WTC11 (cell line): ENCODE measurements around the gene AMBN.

Experiments used
- ESRRA ChIP-seq: sonication (generic); formaldehyde crosslinking; IDR thresholded peaks from 2 replicates; pipeline ENCODE4 v1.8.1; 2022; ENCODE audit warnings: mild to moderate bottlenecking, missing genetic modification reagents, borderline replicate concordance
- RORB ChIP-seq: fragments of 250-450 bp; sonication (Bioruptor Pico); IDR thresholded peaks from 2 replicates; pipeline ENCODE4 v1.9.0; 2021; ENCODE audit warnings: mild to moderate bottlenecking
- SP1 ChIP-seq: sonication (generic); formaldehyde crosslinking; conservative IDR thresholded peaks from 2 replicates; pipeline ENCODE4 v1.8.1; 2022; ENCODE audit warnings: missing genetic modification reagents
- ZBTB21 ChIP-seq: sonication (generic); formaldehyde crosslinking; IDR thresholded peaks from 2 replicates; pipeline ENCODE4 v1.8.1; 2023; ENCODE audit warnings: mild to moderate bottlenecking, missing genetic modification reagents, borderline replicate concordance
- ZNF232 ChIP-seq: sonication (generic); formaldehyde crosslinking; IDR thresholded peaks from 2 replicates; pipeline ENCODE4 v1.8.0; 2022; ENCODE audit warnings: mild to moderate bottlenecking, missing genetic modification reagents
- TF ChIP-seq, protein P1 (sequence below): fragments of 200-600 bp; IDR thresholded peaks from 2 replicates; pipeline ENCODE4 v1.8.0; 2022; ENCODE audit warnings: antibody characterized with exemption
- TF ChIP-seq, protein P2 (sequence below): sonication (generic); formaldehyde crosslinking; IDR thresholded peaks from 2 replicates; pipeline ENCODE4 v1.8.0; 2023; ENCODE audit warnings: missing genetic modification reagents, mild to moderate bottlenecking, borderline replicate concordance
- TF ChIP-seq, protein P3 (sequence below): sonication (generic); formaldehyde crosslinking; IDR thresholded peaks from 2 replicates; pipeline ENCODE4 v1.8.0; 2022; ENCODE audit warnings: mild to moderate bottlenecking, missing genetic modification reagents
- TF ChIP-seq, protein P4 (sequence below): sonication (generic); formaldehyde crosslinking; IDR thresholded peaks from 2 replicates; pipeline ENCODE4 v1.8.1; 2023; ENCODE audit warnings: mild to moderate bottlenecking, moderate library complexity, missing genetic modification reagents
- TF ChIP-seq, protein P5 (sequence below): sonication (generic); formaldehyde crosslinking; IDR thresholded peaks from 2 replicates; pipeline ENCODE4 v1.8.1; 2022; ENCODE audit warnings: low read depth, missing genetic modification reagents, borderline replicate concordance
- TF ChIP-seq, protein P6 (sequence below): sonication (generic); formaldehyde crosslinking; IDR thresholded peaks from 2 replicates; pipeline ENCODE4 v1.8.1; 2023; ENCODE audit warnings: mild to moderate bottlenecking, missing genetic modification reagents
- TF ChIP-seq, protein P7 (sequence below): sonication (generic); formaldehyde crosslinking; conservative IDR thresholded peaks from 2 replicates; pipeline ENCODE4 v1.8.1; 2023; ENCODE audit warnings: mild to moderate bottlenecking, low read depth, missing genetic modification reagents, moderate library complexity

DNA sequence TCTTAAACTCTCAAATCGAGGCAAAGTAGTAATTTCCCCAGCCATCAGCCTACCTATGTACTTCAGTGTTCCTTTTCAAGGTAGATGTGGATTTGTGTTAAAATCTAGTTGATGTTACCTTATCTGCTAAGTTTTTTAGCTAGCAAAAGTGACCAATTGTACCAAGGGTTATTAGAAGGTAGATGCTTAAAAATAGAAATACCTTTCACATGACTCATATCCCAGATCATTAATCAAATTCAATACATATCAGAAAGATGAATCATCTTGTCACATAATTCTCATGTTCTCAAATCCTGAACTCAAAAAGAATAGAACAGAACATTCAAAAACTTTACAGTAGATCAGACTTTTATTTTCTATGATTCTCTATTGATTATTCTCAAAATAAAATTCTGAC lies 40.0 kb downstream of the AMBN start:
- TF ChIP-seq, protein P1, sequence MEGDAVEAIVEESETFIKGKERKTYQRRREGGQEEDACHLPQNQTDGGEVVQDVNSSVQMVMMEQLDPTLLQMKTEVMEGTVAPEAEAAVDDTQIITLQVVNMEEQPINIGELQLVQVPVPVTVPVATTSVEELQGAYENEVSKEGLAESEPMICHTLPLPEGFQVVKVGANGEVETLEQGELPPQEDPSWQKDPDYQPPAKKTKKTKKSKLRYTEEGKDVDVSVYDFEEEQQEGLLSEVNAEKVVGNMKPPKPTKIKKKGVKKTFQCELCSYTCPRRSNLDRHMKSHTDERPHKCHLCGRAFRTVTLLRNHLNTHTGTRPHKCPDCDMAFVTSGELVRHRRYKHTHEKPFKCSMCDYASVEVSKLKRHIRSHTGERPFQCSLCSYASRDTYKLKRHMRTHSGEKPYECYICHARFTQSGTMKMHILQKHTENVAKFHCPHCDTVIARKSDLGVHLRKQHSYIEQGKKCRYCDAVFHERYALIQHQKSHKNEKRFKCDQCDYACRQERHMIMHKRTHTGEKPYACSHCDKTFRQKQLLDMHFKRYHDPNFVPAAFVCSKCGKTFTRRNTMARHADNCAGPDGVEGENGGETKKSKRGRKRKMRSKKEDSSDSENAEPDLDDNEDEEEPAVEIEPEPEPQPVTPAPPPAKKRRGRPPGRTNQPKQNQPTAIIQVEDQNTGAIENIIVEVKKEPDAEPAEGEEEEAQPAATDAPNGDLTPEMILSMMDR, result no peak
- TF ChIP-seq, protein P2, sequence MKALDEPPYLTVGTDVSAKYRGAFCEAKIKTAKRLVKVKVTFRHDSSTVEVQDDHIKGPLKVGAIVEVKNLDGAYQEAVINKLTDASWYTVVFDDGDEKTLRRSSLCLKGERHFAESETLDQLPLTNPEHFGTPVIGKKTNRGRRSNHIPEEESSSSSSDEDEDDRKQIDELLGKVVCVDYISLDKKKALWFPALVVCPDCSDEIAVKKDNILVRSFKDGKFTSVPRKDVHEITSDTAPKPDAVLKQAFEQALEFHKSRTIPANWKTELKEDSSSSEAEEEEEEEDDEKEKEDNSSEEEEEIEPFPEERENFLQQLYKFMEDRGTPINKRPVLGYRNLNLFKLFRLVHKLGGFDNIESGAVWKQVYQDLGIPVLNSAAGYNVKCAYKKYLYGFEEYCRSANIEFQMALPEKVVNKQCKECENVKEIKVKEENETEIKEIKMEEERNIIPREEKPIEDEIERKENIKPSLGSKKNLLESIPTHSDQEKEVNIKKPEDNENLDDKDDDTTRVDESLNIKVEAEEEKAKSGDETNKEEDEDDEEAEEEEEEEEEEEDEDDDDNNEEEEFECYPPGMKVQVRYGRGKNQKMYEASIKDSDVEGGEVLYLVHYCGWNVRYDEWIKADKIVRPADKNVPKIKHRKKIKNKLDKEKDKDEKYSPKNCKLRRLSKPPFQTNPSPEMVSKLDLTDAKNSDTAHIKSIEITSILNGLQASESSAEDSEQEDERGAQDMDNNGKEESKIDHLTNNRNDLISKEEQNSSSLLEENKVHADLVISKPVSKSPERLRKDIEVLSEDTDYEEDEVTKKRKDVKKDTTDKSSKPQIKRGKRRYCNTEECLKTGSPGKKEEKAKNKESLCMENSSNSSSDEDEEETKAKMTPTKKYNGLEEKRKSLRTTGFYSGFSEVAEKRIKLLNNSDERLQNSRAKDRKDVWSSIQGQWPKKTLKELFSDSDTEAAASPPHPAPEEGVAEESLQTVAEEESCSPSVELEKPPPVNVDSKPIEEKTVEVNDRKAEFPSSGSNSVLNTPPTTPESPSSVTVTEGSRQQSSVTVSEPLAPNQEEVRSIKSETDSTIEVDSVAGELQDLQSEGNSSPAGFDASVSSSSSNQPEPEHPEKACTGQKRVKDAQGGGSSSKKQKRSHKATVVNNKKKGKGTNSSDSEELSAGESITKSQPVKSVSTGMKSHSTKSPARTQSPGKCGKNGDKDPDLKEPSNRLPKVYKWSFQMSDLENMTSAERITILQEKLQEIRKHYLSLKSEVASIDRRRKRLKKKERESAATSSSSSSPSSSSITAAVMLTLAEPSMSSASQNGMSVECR (CRISPR knock-in tag), result no peak
- TF ChIP-seq, protein P3, sequence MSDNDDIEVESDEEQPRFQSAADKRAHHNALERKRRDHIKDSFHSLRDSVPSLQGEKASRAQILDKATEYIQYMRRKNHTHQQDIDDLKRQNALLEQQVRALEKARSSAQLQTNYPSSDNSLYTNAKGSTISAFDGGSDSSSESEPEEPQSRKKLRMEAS, result no peak
- TF ChIP-seq, protein P4, sequence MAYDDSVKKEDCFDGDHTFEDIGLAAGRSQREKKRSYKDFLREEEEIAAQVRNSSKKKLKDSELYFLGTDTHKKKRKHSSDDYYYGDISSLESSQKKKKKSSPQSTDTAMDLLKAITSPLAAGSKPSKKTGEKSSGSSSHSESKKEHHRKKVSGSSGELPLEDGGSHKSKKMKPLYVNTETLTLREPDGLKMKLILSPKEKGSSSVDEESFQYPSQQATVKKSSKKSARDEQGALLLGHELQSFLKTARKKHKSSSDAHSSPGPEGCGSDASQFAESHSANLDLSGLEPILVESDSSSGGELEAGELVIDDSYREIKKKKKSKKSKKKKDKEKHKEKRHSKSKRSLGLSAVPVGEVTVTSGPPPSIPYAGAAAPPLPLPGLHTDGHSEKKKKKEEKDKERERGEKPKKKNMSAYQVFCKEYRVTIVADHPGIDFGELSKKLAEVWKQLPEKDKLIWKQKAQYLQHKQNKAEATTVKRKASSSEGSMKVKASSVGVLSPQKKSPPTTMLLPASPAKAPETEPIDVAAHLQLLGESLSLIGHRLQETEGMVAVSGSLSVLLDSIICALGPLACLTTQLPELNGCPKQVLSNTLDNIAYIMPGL (CRISPR knock-in tag), result no peak
- no peak for TF ChIP-seq ESRRA (CRISPR knock-in tag)
- no peak for TF ChIP-seq ZNF232
- TF ChIP-seq SP1, result no peak
- TF ChIP-seq, protein P5, sequence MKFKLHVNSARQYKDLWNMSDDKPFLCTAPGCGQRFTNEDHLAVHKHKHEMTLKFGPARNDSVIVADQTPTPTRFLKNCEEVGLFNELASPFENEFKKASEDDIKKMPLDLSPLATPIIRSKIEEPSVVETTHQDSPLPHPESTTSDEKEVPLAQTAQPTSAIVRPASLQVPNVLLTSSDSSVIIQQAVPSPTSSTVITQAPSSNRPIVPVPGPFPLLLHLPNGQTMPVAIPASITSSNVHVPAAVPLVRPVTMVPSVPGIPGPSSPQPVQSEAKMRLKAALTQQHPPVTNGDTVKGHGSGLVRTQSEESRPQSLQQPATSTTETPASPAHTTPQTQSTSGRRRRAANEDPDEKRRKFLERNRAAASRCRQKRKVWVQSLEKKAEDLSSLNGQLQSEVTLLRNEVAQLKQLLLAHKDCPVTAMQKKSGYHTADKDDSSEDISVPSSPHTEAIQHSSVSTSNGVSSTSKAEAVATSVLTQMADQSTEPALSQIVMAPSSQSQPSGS (CRISPR knock-in tag), result no peak
- TF ChIP-seq, protein P6, sequence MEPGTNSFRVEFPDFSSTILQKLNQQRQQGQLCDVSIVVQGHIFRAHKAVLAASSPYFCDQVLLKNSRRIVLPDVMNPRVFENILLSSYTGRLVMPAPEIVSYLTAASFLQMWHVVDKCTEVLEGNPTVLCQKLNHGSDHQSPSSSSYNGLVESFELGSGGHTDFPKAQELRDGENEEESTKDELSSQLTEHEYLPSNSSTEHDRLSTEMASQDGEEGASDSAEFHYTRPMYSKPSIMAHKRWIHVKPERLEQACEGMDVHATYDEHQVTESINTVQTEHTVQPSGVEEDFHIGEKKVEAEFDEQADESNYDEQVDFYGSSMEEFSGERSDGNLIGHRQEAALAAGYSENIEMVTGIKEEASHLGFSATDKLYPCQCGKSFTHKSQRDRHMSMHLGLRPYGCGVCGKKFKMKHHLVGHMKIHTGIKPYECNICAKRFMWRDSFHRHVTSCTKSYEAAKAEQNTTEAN, result no peak
- TF ChIP-seq RORB (CRISPR knock-in tag), result no peak
- TF ChIP-seq, protein P7, sequence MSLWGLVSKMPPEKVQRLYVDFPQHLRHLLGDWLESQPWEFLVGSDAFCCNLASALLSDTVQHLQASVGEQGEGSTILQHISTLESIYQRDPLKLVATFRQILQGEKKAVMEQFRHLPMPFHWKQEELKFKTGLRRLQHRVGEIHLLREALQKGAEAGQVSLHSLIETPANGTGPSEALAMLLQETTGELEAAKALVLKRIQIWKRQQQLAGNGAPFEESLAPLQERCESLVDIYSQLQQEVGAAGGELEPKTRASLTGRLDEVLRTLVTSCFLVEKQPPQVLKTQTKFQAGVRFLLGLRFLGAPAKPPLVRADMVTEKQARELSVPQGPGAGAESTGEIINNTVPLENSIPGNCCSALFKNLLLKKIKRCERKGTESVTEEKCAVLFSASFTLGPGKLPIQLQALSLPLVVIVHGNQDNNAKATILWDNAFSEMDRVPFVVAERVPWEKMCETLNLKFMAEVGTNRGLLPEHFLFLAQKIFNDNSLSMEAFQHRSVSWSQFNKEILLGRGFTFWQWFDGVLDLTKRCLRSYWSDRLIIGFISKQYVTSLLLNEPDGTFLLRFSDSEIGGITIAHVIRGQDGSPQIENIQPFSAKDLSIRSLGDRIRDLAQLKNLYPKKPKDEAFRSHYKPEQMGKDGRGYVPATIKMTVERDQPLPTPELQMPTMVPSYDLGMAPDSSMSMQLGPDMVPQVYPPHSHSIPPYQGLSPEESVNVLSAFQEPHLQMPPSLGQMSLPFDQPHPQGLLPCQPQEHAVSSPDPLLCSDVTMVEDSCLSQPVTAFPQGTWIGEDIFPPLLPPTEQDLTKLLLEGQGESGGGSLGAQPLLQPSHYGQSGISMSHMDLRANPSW (CRISPR knock-in tag), result no peak
- TF ChIP-seq ZBTB21 (CRISPR knock-in tag), result no peak
